ENCODE results near the gene GDPD5. TPM values are rescaled to one million over a fixed set of nuclear protein-coding genes. Genes with fewer than 3 reads are reported as not detected.

GDPD5 gene
- total and polyA plus RNA-seq, 12 donors: 4.1 to 110 (median 14.5) TPM

DNA sequence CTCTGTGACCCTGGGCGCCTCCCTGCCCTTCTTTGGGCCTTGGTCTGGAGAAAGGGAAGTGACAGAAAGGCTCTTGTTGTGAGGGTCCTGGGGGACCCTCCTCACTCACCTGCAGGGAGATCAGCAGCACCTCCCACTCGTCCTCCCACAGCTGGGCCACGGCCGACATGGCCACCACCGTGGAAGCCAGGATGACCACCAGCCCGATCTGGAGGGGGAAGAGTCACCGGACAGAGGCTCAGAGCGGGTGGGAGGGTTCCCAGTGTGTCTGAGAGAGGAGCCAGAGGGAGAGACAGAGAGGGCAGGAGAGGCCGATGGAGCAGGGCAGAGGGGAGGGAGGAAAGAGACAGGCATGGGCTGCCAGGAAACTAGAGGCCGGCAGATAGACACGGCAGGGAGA is 76.0 kb downstream of the GDPD5 start:
- no peaks in the 10 kb centered on the region for H3K36me3 ChIP-seq (replicated peaks in 1 of 2)
- peaks cover 0 to 10% of the 10 kb centered on the region in 2 donors for H3K4me1 ChIP-seq (replicated peaks in 1 of 2)
- TF ChIP-seq, protein P1, sequence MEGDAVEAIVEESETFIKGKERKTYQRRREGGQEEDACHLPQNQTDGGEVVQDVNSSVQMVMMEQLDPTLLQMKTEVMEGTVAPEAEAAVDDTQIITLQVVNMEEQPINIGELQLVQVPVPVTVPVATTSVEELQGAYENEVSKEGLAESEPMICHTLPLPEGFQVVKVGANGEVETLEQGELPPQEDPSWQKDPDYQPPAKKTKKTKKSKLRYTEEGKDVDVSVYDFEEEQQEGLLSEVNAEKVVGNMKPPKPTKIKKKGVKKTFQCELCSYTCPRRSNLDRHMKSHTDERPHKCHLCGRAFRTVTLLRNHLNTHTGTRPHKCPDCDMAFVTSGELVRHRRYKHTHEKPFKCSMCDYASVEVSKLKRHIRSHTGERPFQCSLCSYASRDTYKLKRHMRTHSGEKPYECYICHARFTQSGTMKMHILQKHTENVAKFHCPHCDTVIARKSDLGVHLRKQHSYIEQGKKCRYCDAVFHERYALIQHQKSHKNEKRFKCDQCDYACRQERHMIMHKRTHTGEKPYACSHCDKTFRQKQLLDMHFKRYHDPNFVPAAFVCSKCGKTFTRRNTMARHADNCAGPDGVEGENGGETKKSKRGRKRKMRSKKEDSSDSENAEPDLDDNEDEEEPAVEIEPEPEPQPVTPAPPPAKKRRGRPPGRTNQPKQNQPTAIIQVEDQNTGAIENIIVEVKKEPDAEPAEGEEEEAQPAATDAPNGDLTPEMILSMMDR (IDR thresholded peaks at IDR 0.05): no peak
- TF ChIP-seq POLR2A (IDR thresholded peaks at IDR 0.05): no peak
- intact Hi-C loops (cut with DNase I): no loop called here
- 78 to 87% (median 83%) methylated on average over 9 to 11 of the region's 11 CpGs for WGBS, 4 donors
- H3K27ac ChIP-seq: no peak overlapping the region
- no peaks in the 10 kb centered on the region for H3K9me3 ChIP-seq (replicated peaks in 1 of 3)
- no peak for DNase-seq
- no peak overlapping the region for H3K4me3 ChIP-seq
- H3K27me3 ChIP-seq: no peaks in the 10 kb centered on the region

DNA sequence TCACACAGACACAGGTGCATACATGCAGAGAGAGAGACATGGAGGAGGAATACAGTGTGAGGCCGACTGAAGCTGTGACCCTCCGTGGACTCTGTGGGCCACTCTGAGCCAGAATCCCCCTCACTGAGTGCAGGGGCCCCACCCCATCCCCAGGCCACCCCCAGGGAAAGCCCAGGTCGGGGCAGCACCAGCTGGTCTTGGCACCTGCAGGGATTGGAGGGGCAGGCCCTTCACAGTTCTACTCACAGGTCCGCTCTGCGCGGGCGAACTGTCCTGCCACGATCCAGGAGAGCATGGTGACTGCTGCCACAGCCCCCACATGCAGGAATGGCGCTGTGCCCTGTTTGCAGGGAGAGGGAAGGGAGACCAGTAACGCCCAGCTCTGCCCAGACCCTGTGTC is 76.5 kb downstream of the GDPD5 start:
- TF ChIP-seq, protein P1 (IDR thresholded peaks at IDR 0.05): no peak
- TF ChIP-seq POLR2A (IDR thresholded peaks at IDR 0.05): no peak
- intact Hi-C loops (cut with DNase I): no loop called here

DNA sequence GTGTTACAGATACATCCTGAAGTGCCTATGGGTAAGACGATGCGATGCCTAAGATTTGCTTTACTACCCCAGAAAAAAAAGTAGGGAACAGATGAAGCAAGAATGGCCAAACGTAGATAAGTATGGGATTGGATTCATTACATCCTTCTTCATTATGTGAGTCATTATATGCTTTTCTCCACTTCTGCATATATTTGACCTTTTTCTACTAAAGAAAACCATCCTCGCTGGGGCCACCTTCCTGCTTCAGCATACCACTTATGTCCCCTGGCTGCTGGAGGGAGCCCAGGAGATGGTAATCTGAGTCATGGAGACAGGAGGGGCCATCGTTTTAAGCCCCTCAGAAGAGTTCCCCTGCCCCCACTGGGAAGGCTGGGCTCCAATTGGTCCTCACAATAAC is 78.3 kb downstream of the GDPD5 start:
- no peaks in the 10 kb centered on the region for H3K9me3 ChIP-seq (replicated peaks in 1 of 3)
- DNase-seq: no peak
- TF ChIP-seq, protein P1 (IDR thresholded peaks at IDR 0.05): no peak
- H3K4me3 ChIP-seq: no peak overlapping the region
- no peaks in the 10 kb centered on the region for H3K27me3 ChIP-seq
- H3K36me3 ChIP-seq (replicated peaks in 1 of 2): no peaks in the 10 kb centered on the region
- WGBS, 4 donors: 60 to 78% (median 76%) methylated on average over 5 of the region's 5 CpGs
- H3K4me1 ChIP-seq (replicated peaks in 1 of 2): no peaks in the 10 kb centered on the region
- H3K27ac ChIP-seq: no peak overlapping the region
- intact Hi-C loops (cut with DNase I): loop anchor here (2.0 kb wide), 1 partner anchor 83 kb away; no protein-coding TSS in a partner anchor

More for the DNA sequence above, 76.5 kb downstream of the GDPD5 start:
- Histone ChIP-seq H3K27ac (no peak overlapping the region), H3K27me3 (no peaks in the 10 kb centered on the region), H3K9me3 (replicated peaks in 1 of 3) (no peaks in the 10 kb centered on the region), H3K36me3 (replicated peaks in 1 of 2) (no peaks in the 10 kb centered on the region), H3K4me3 (no peak overlapping the region), H3K4me1 (replicated peaks in 1 of 2) (peaks cover 0 to 6% of the 10 kb centered on the region in 2 donors)
- DNase-seq: no peak
- WGBS, 4 donors: 83 to 100% (median 87%) methylated on average over 2 to 10 of the region's 10 CpGs; no CpG with 5 or more reads in 1 of the 4 donors

DNA sequence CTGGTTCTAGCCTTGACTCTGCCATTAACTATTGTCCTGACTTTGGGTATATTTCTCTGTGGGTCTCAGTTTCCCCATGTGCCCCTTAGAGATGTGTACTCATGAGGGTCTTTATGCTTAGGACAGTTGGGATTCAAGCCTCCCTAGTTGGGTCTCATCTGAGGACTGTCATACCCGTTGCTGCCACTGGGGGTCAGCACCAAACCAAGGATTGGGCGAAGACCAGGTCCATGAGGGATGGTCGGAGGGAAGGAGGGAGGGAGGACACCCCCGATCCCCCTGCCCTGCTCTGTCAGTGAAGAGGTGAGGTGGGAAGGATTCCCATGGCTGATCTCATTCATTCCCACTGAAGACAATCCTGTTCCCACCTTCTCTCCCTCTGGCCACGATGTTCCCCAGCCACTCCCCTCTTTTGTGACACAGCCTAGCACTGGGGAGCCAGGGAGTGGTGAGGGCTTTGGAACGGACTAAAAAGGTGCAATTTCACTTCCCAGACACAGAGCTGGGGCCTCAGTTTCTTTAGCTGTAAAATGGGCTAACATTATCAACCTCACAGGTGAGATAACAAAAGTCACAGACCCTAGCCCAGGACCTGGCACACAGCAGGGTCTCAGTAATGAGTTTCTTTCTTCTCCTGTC is 80.3 kb downstream of the GDPD5 start:
- TF ChIP-seq, protein P1 (IDR thresholded peaks at IDR 0.05): peak; percentile 91 to 99 (median 96)
- no peak for TF ChIP-seq POLR2A (IDR thresholded peaks at IDR 0.05)
- WGBS, 4 donors: 7 to 10% (median 9%) methylated on average over 6 of the region's 6 CpGs
- DNase-seq: peak; percentile 41 to 90 (median 75)
- no peak overlapping the region for H3K27ac ChIP-seq
- H3K9me3 ChIP-seq (replicated peaks in 1 of 3): no peaks in the 10 kb centered on the region
- H3K4me1 ChIP-seq (replicated peaks in 1 of 2): no peaks in the 10 kb centered on the region
- intact Hi-C loops (cut with DNase I): no loop called here
- no peaks in the 10 kb centered on the region for H3K27me3 ChIP-seq
- no peaks in the 10 kb centered on the region for H3K36me3 ChIP-seq (replicated peaks in 1 of 2)
- no peak overlapping the region for H3K4me3 ChIP-seq

All from adrenal gland (tissue), 12 donors.